HG02763 (cell line): Measurements from ENCODE around the gene ANAPC7.
"Not testable (repeated sequence)": the region's sequence is repeated elsewhere in the genome, so short reads cannot be mapped to it uniquely, and the experiment has no call there.

Experiments
- ATAC-seq: cut with Tn5 transposase; IDR thresholded peaks from one replicate; pipeline ENCODE4 v1.9.1; 2021; ENCODE audit warnings: mild to moderate bottlenecking, moderate library complexity; ENCODE audit not compliant: unreplicated experiment

Gene ANAPC7, protein sequence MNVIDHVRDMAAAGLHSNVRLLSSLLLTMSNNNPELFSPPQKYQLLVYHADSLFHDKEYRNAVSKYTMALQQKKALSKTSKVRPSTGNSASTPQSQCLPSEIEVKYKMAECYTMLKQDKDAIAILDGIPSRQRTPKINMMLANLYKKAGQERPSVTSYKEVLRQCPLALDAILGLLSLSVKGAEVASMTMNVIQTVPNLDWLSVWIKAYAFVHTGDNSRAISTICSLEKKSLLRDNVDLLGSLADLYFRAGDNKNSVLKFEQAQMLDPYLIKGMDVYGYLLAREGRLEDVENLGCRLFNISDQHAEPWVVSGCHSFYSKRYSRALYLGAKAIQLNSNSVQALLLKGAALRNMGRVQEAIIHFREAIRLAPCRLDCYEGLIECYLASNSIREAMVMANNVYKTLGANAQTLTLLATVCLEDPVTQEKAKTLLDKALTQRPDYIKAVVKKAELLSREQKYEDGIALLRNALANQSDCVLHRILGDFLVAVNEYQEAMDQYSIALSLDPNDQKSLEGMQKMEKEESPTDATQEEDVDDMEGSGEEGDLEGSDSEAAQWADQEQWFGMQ

DNA sequence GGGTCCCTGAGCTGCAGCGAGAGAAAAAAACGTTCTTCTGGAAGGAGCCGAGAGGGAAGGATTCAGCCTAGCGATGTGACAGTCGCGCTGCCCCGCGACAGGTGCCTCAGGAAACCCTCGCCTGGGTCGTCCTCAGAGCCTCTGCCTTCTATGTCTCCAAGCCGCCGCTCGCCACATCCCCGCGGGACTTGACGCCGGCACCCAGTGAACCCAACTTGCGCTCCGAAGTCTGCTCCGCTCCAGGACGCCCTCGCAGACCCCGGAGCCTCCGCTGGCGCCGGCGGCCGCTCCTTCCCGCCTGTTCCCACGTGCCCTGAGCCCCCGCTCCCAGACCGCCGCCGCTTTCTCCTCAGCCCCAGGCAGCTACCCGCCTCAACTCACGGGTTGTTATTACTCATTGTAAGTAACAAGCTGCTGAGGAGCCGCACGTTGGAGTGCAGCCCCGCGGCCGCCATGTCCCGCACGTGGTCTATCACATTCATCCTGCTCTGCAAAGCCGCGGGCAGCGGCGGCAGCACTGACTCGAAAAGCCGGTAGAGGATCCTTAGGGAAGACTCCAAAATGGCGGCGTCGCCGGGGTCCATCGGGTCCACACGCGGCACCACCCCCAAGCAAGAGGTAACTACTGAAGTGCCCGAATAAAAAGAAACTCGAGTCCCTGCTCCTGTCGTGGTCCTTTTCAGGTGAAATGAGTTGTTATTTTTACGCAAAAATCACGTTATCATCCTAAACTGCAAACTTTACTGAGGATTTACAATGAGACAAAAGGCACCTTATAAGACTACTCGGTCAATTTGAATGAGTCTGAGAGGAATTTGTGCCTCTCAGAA, at the start of gene ANAPC7:
ANAPC7 (minus strand) TSS at position 563 of the 830 bp plus-strand sequence; CDS start at position 482, 81 bp downstream.
- ATAC-seq: peak; percentile 69

DNA sequence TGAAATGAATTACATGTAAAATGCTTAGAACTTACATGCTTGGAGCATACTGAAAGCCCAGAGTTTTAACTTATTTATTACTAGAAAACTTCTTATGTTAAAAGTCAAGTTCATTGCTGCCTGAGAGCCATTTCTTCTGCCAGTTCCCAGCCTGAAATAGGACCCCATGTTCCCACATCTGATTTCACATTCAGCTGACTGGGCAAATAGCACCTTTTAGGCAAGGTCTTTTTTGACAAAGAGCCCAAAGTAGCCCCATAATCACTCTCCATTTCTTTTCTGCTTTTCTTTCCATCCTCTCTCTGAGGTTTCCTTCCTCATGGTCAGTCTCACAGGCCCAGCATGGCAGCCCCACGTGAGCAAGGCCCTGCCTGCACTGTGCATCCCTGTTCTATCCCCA, 47.8 kb upstream of the ANAPC7 start:
- ATAC-seq: no peak

DNA sequence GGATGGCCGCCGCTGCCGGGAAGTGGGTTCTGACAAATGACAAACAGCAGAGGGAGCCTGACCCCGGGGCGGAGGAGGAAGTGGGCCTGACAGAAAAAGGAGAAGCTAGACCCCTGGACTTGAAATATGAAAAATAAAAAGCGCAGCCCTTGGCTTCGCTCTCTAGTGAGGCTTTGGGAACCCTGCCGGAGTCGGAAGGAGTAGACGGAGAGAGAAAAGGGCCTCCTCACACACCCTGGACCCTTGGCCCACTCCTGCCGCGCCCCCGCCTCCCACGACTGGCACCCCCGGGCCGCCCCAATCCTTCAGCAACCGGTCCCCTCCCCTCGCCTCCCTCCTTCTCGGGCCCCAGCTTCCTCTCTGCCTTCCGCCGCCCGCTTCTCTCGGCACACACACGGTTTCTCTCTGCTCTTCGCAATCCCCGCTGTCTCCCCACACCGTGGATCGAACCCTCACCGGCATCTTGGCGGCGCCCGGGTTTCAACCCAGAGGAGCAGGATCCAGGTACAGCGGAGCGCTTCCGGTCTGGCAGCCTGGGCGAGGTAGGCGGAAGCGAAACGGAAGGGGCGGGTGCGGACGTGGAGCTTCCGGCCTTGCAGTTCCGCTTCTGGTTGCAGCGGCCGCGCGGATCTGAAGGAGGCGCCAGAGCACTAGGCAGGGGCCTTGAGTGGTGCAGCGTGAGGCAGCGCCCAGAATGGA, 46.4 kb upstream of the ANAPC7 start, which contains the start of gene ARPC3:
ARPC3 (minus strand) TSS at position 539 of the 699 bp plus-strand sequence; CDS start at position 462, 77 bp downstream.
- peak; percentile 93 for ATAC-seq

DNA sequence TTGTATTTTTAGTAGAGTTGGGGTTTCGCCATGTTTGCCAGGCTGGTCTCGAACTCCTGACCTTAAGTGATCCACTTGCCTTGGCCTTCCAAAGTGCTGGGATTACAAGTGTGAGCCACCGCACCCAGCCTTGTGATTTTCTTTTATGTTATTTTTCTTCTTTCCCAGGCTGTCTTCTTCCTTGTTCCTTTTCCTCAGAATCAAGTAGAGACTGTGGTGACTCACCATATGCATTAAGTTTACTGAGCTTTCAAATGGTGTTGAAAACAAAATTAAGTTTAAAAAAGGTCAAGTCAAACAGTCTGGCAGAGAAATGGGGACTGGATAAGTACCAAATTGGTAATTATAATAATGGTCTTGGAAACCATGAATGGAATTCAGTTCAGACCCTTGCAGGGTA, 40.9 kb upstream of the ANAPC7 start:
- ATAC-seq: no peak

DNA sequence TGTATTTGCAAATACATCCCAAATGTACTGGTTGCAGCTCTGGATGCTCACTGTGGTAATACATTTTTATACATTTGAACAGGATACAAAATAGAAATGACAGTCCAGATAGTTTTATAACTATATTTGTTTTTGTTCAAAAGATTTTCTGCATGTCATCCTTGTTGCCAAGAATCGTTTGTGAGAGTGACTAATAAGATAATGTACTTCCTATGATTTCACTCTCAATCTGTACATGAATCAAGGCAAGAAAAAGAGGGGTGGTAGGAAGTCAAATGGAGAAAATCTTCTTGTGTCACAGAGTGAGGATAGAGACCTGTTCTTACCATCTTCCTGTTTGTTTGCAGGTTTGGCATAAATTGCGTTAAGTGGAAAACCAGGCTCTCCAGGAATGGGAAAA, 32.7 kb upstream of the ANAPC7 start:
- no peak for ATAC-seq

DNA sequence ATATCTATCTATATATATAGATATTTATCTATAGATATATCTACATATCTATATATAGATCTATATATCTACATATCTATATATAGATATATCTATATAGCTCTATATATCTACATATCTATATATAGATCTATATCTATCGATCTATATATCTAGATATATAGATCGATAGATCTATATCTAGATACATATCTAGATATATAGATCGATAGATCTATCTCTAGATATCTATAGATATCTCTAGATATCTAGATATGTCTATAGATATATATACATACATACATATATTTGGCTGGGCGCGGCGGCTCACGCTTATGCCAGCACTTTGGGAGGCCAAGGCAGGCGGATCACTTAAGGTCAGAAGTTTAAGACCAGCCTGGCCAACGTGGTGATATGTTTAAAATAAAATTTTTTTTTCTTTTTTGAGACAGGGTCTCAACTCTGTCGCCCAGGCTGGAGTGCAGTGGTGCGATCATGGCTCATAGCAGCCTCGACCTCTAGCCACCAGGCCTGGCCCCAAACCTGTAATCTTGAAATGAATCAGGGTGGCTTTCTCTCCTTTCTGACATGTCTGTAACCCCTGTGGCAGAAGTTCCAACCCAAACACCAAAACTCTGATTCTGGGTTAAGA, 28.6 kb upstream of the ANAPC7 start:
- ATAC-seq: no peak

DNA sequence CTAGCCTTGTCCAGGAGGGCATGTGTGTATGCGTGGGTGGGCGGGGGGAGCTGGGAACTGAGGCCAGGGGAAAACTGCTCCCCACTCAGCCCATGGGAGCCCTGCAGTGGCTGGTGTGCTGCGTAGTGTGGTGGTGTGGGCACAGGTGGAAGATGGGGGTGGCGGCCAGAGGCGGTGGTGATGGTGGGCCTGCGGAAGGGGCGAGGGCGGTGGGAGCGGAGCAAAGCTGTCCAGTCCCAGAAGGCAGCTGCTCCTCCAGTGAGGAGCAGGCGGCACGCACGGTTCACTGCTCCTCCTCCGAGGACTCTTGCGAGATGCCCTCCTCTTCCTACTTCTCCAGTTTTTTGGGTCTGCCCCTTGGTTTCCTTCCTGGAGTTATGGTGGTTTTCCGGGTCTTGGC, 26.2 kb upstream of the ANAPC7 start:
- not testable (repeated sequence) for ATAC-seq

DNA sequence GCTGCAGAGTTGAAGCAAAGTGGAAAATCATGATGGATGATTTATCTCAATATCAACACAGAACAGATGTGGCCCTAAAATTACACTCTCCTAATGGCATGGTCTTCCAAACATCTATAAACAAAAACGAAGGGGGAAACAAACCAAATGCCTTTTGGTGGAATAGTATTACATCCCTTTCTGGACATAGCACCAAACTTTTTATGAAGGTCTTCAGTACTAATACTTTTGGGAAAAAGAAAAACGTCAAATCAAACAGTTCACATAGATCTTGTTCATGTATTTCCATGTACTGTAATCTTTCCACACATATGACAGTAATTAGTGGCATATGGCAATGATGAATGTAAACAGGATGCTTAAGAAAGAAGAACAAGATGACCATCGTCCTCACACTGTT, 22.9 kb upstream of the ANAPC7 start:
- no peak for ATAC-seq

DNA sequence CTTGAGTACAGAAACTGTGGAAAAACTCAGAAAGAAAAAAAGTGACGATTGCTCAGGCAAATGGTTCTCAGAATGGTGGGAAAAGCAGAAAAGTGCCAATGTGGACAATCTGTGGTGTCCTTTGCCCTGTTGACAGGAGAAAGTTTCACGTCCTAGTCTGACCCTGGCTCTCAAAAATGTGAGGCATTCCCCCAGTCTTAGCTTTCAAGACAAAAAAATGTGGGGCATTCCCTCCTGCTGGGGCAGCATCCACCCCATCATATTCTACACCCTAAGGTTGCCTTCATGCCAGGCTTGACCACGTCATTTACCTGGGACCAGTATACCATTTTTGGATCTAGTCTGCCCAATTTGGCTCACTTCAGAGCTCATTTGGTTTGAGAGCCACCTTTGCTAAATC, 20.7 kb upstream of the ANAPC7 start:
- no peak for ATAC-seq

DNA sequence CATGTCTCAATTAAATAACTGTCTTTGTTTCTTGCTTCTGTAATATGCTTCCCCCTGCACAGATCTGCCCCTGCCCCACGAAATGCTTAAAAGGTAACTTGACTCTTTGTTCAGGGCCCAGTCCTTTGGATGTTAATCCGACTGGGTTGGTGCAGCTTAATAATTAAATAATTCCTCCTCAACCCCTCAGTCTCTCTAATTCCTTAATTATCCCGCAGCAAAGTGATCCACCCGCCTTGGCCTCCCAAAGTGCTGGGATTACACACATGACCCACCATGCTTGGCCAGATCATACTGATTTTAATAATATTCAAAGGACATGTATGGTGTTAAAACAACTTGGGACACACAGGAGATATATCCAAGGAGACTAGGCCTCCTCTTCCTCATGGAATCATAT, 18.2 kb upstream of the ANAPC7 start:
- ATAC-seq: no peak

DNA sequence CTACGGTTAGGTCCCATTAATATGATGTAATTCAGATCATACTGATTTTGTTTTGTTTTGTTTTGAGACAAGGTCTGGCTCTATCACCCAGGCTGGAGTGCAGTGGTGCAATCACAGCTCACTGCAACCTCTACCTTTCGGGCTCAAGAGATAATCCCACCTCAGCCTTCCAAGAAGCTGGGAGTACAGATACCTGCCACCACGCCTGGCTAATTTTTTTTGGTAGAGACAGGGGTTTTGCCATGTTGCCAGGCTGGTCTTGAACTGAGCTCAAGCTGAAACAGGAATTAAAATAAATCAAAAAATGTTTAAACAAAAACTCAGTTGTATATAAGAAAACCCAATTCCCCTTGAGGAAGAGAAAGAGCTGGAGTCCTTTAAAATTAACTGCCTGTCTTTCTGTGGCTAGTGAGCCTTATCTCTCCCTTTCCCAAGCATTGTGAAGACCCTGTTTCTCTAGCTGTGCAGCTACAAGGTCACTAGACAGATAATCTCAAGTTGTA, 17.7 kb upstream of the ANAPC7 start:
- ATAC-seq: no peak

DNA sequence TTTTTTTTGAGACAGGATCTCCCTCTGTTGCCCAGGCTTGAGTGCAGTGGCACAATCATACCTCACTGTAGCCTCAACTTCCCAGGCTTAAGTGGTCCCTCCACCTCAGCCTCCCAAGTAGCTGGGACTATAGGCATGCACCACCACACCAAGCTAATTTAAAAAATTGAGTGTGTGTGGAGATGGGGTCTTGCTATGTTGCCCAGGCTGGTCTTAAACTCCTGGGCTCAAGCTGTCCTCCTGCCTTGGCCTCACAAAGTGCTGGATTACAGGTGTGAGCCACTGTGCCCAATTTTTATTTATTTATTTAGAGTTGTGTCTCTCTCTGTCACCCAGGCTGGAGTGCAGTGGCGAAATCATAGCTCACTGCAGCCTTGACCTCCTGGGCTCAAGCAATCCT, 17.1 kb upstream of the ANAPC7 start:
- not testable (repeated sequence) for ATAC-seq

DNA sequence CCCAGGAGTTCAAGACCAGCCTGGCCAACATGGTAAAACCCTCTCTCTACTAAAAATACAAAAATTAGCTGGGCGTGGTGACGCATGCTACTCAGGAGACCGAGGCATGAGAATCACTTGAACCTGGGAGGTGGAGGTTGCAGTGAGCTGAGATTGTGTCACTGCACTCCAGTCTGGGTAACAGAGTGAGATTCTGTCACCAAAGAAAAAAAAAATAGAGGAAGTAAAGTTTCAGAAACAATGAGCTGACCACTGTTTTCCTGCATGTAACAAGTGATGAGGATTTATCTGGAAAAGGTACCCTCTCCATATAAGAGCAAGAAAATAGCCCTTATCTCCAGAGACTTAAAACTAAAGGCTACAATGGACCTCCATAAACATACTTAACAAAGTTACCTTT, 13.6 kb upstream of the ANAPC7 start:
- ATAC-seq: not testable (repeated sequence)

DNA sequence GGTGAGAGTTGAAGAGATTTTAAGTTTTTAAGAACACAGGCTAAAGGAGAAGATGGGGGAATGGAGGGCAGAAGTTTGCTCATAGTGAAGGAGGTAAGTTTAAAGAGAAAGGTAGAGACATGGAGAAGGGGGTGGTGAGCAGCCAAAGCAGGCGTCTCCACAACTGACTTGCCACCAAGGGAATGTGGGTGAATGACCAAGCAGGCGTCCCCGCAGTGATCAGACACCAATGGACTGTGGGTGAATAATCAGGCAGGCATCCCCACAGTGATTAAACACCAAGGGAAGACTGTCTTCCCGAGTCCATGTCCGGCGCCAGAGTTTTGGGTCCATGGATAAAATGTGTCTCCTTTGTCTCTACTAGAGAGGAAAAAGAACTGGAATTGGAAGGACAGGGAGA, 6.6 kb upstream of the ANAPC7 start:
- ATAC-seq: not testable (repeated sequence)

DNA sequence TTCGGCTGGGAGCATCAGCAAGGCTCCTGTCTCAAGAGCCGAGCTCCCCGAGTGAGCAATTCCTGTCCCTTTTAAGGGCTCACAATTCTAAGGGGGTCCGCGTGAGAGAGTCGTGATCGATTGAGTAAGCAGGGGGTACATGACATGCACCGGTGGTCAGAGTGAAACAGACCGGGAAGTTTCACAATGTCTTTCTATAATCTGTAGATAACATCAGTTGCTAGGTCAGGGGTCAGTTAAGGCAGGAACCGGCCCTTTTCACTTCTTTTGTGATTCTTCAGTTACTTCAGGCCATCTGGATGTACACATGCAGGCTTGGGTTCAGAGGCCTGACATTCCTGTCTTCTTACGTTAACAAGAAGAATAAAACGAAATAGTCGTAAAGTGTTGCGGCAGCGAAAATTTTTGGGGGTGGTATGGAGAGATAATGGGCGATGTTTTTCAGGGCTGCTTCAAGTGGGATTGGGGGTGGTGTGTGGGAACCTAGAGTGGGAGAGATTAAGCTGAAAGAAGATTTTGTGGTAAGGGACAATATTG, 1.7 kb upstream of the ANAPC7 start:
- not testable (repeated sequence) for ATAC-seq

DNA sequence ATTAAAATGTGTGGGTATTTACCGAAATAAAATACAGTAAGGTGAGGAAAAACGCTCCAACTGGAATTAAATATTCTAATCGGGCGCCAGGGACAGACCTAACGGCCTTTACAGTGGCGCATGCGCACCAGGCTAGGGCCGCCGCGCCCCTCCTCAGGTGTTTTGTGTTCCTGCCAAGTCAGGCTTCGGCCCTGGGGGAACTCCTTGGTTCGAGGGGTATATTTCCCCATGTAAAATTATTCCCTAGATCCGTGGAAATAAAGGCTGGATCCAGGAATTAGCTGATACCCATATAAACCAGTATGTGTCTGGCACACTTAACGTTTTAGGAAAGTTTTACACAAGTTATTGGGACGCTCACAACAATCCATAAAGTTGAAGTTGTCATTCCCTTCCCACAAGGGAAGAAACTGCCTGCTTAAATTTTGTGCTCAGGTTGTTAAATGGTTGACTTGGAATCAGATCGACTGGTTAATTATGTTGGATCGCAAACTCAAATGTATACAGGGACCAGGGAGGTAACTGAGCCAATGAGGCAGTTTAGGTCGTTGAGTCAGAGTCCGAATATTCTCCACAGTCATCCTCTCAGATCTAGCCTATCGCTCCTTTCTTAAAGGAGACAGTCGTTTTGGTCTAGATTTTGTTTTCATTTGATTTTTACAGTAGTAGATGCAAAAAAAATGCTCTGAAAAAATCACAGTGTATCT, 621 bp upstream of the ANAPC7 start:
- no peak for ATAC-seq

DNA sequence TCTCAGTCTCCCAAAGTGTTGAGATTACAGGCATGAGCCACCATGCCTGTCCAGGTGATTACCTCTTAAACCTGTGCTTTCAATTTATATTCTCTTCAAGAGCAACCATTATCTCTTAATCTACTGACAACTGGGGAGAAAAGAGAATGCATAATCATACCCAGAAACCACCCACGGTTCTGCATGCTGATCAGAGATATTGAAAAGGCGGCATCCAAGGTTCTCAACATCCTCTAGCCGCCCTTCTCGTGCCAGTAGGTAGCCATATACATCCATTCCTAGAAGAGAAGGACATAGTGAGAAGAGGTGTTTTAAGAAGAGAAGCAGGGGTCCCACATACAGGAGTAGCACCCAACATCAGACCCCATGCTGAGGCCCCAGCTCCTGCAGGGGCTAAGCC, 20.8 kb downstream of the ANAPC7 start:
- no peak for ATAC-seq

DNA sequence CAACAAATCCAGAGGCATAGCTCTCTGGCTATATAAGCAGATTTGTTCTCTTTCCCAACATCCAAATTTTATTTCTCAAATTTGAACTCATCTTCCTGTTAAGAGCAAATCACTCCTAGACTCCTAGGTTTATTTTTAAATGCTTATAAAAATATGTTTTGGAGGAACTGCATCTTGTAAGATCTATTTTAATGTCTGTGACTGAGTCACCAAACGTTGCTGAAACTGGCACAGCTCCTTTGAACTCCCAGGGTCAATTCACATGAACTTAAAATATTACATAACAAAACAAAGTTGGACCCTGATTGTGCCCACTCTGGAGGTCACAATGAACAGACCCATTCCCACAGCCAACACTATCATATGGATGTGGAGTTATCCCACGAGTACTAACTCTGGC, 23.9 kb downstream of the ANAPC7 start:
- no peak for ATAC-seq

DNA sequence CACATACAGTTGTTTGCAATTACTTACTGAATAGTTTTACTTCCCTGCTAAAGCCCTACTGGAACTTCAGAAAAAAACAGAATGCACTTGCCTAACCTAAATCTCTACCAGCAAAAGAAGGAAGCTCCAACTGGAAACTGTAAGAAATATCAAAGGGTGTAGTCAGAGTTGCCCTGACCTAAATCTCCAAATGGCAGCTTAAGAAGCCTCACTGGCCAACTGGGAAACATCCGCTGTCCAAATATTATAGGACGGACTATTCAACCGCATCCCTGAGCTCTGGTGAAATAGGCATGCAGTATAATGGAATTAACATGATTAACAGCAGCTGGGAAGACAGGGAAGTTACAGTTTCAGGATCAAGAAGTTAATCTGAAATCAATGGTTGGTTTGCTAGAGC, 24.3 kb downstream of the ANAPC7 start:
- no peak for ATAC-seq
